HCT116 (cell line): Measurements from ENCODE around the gene HMGB2. TPM values are rescaled to one million over a fixed set of nuclear protein-coding genes. Genes with fewer than 3 reads are reported as not detected.
A peak's percentile ranks its signal among the peaks of the same experiment; 100 is the strongest.

Experiments
- ATAC-seq: fragments of 200-7000 bp; cut with Tn5 transposase; 2 replicates; pipeline ENCODE4 v1.9.1; 2020; ENCODE audit warnings: mild to moderate bottlenecking, moderate library complexity
- Bru-seq: library from RNA; stranded (reverse); fragments of 400-500 nt; gene quantifications from one replicate; lab custom pipeline; 2021; lab: Mats Ljungman, UMichigan
- BruChase-seq, 2 experiments: library from RNA; stranded (reverse); fragments of 400-500 nt; gene quantifications; one replicate each; lab custom pipeline; 2021; lab: Mats Ljungman, UMichigan
- BruUV-seq: library from RNA; stranded (reverse); fragments of 400-500 nt; replicated peaks from 2 replicates; lab custom pipeline; 2021; lab: Mats Ljungman, UMichigan
- CTCF ChIA-PET: fragments of 300-600 bp; sonication (Branson Sonifier 250); formaldehyde crosslinking; loops from one replicate; lab custom pipeline; 2021; ENCODE audit warnings: antibody characterized with exemption; lab: Charles Lee
- POLR2A ChIA-PET: fragments of 300-600, 350-600 bp; sonication (Branson Sonifier 250); formaldehyde crosslinking; loops from one replicate; lab custom pipeline; 2021; ENCODE audit warnings: antibody characterized with exemption; lab: Charles Lee
- RAD21 ChIA-PET, 2 experiments: fragments of 300-600 bp; sonication (Branson Sonifier 250); formaldehyde crosslinking; loops; one replicate each; lab custom pipeline; 2023; ENCODE audit warnings: low total read pairs in 2 of 2; ENCODE audit not compliant: uncharacterized antibody in 2 of 2, unreplicated experiment in 2 of 2, low non-redundant PET in 1 of 2; lab: Charles Lee
- DNase-seq: peaks from one replicate; pipeline ENCODE4 v3.0.0-alpha.2; 2010; ENCODE audit warnings: low read depth, low spot score
- H2AFZ ChIP-seq: fragments of 200-600 bp; shearing (Covaris generic), sonication (generic); 2 replicates; pipeline ENCODE4 v1.6.1; 2017; ENCODE audit warnings: low read depth, mixed run types, mixed read lengths, antibody characterized with exemption, low read length; ENCODE audit not compliant: poor library complexity, severe bottlenecking
- H3K27ac ChIP-seq: 2 replicates; pipeline ENCODE4 v1.5.1; 2012; ENCODE audit warnings: low read depth, low read length
- H3K27me3 ChIP-seq: fragments of 200-600 bp; sonication (generic); 2 replicates; pipeline ENCODE4 v1.6.1; 2016; ENCODE audit warnings: mixed run types, low read length, mixed read lengths; ENCODE audit not compliant: insufficient read depth
- H3K36me3 ChIP-seq, 2 experiments: fragments of 200-500 bp in 1 of 2; fragments of 200-600 bp in 1 of 2; sonication (Bioruptor generic) in 1 of 2; sonication (generic) in 1 of 2; 2 replicates each; pipeline versions ENCODE4 v1.5.1 to v1.6.1; 2014 to 2016; ENCODE audit warnings: low read length in 2 of 2, inconsistent platforms in 1 of 2, mixed read lengths in 1 of 2, mixed run types in 1 of 2; ENCODE audit not compliant: insufficient read depth in 2 of 2, control insufficient read depth in 1 of 2
- H3K4me1 ChIP-seq, 2 experiments: fragments of 200-600 bp in 1 of 2; sonication (generic) in 1 of 2; 2 replicates each; pipeline versions ENCODE4 v1.5.1 to v1.6.1; 2012 to 2017; ENCODE audit warnings: low read length in 2 of 2, inconsistent platforms in 1 of 2, mild to moderate bottlenecking in 1 of 2, mixed read lengths in 1 of 2, mixed run types in 1 of 2, moderate library complexity in 1 of 2; ENCODE audit not compliant: insufficient read depth in 2 of 2, control insufficient read depth in 1 of 2
- H3K4me2 ChIP-seq: fragments of 200-600 bp; sonication (generic); 2 replicates; pipeline ENCODE4 v1.6.1; 2017; ENCODE audit warnings: mixed run types, low read length, mixed read lengths
- H3K4me3 ChIP-seq, 2 experiments: fragments of 200-600 bp in 1 of 2; sonication (generic) in 1 of 2; replicated peaks in 1 of 2; 2 replicates each; pipeline ENCODE4 v1.5.1; 2011 to 2016; ENCODE audit warnings: low read length in 2 of 2, control low read depth in 1 of 2, low read depth in 1 of 2, mild to moderate bottlenecking in 1 of 2, mixed read lengths in 1 of 2, mixed run types in 1 of 2
- H3K79me2 ChIP-seq: fragments of 200-600 bp; sonication (generic); 2 replicates; pipeline ENCODE4 v1.6.1; 2017; ENCODE audit warnings: mild to moderate bottlenecking, mixed run types, low read length, moderate library complexity, mixed read lengths; ENCODE audit not compliant: insufficient read depth
- H3K9ac ChIP-seq: fragments of 200-600 bp; sonication (generic); 2 replicates; pipeline ENCODE4 v1.6.1; 2016; ENCODE audit warnings: low read length, mixed read lengths
- H3K9me2 ChIP-seq: fragments of 200-600 bp; sonication (generic), shearing (Covaris generic); 2 replicates; pipeline ENCODE4 v1.6.1; 2017; ENCODE audit warnings: mixed run types, mild to moderate bottlenecking, moderate library complexity; ENCODE audit not compliant: insufficient read depth
- H3K9me3 ChIP-seq, 2 experiments: fragments of 200-500 bp in 1 of 2; fragments of 200-600 bp in 1 of 2; sonication (Bioruptor generic) in 1 of 2; sonication (generic) in 1 of 2; 2 replicates each; pipeline ENCODE4 v1.6.1; 2014 to 2017; ENCODE audit warnings: low read length in 2 of 2, mixed read lengths in 2 of 2, inconsistent platforms in 1 of 2, low read depth in 1 of 2, mild to moderate bottlenecking in 1 of 2, mixed run types in 1 of 2, moderate library complexity in 1 of 2; ENCODE audit not compliant: control insufficient read depth in 1 of 2, insufficient read depth in 1 of 2
- H4K20me1 ChIP-seq: fragments of 200-600 bp; sonication (generic), shearing (Covaris generic); 2 replicates; pipeline ENCODE4 v1.6.1; 2017; ENCODE audit warnings: mixed run types, mild to moderate bottlenecking, moderate library complexity; ENCODE audit not compliant: insufficient read depth
- CBX3 ChIP-seq: IDR thresholded peaks from 2 replicates; pipeline ENCODE4 v1.6.1; 2012; ENCODE audit warnings: low read depth
- CEBPB ChIP-seq: IDR thresholded peaks from 2 replicates; pipeline ENCODE4 v1.6.1; 2012; ENCODE audit warnings: low read depth
- CTCF ChIP-seq, 3 experiments: fragments of 200-600 bp in 1 of 3; sonication (generic) in 1 of 3; IDR thresholded peaks in 2 of 3; conservative IDR thresholded peaks in 1 of 3; 2 replicates each; pipeline ENCODE4 v1.5.1; 2012 to 2017; ENCODE audit warnings: low read depth in 2 of 3, low read length in 2 of 3, antibody characterized with exemption in 1 of 3, borderline replicate concordance in 1 of 3, control low read depth in 1 of 3, mild to moderate bottlenecking in 1 of 3, mixed read lengths in 1 of 3, mixed run types in 1 of 3, moderate library complexity in 1 of 3; ENCODE audit not compliant: insufficient read depth in 1 of 3
- EGR1 ChIP-seq: IDR thresholded peaks from 2 replicates; pipeline ENCODE4 v1.6.1; 2012; ENCODE audit warnings: low read depth
- ELF1 ChIP-seq: IDR thresholded peaks from 2 replicates; pipeline ENCODE4 v1.6.1; 2012; ENCODE audit warnings: low read depth, borderline replicate concordance
- EZH2 ChIP-seq: fragments of 200-600 bp; sonication (generic); IDR thresholded peaks from 2 replicates; pipeline ENCODE4 v1.6.1; 2017; ENCODE audit warnings: antibody characterized with exemption, mixed run types
- EZH2phosphoT487 ChIP-seq: fragments of 200-600 bp; IDR thresholded peaks from 2 replicates; pipeline ENCODE4 v1.6.1; 2018; ENCODE audit warnings: antibody characterized with exemption, borderline replicate concordance
- POLR2A ChIP-seq: IDR thresholded peaks from 2 replicates; pipeline ENCODE4 v1.7.0; 2011; ENCODE audit warnings: borderline replicate concordance; ENCODE audit not compliant: insufficient read depth, insufficient read length; ENCODE audit errors: extremely low read depth
- POLR2AphosphoS5 ChIP-seq: IDR thresholded peaks from 2 replicates; pipeline ENCODE4 v1.6.1; 2011; ENCODE audit warnings: mild to moderate bottlenecking, low read depth, low read length, moderate library complexity
- REST ChIP-seq: IDR thresholded peaks from 2 replicates; pipeline ENCODE4 v1.6.1; 2012; ENCODE audit warnings: low read depth
- SIN3A ChIP-seq: IDR thresholded peaks from 2 replicates; pipeline ENCODE4 v1.6.1; 2012; ENCODE audit warnings: low read depth
- SRF ChIP-seq: IDR thresholded peaks from 2 replicates; pipeline ENCODE4 v1.6.1; 2012; ENCODE audit warnings: low read depth
- YY1 ChIP-seq: IDR thresholded peaks from 2 replicates; pipeline ENCODE4 v1.6.1; 2011; ENCODE audit warnings: low read length, low read depth, moderate library complexity, mild to moderate bottlenecking; ENCODE audit not compliant: insufficient replicate concordance; ENCODE audit errors: extremely low read depth
- ZBTB33 ChIP-seq: IDR thresholded peaks from 2 replicates; pipeline ENCODE4 v1.6.1; 2011; ENCODE audit warnings: mild to moderate bottlenecking, low read length, moderate library complexity; ENCODE audit not compliant: insufficient replicate concordance; ENCODE audit errors: extremely low read depth
- ZFX ChIP-seq: fragments of 450-650 bp; IDR thresholded peaks from 2 replicates; pipeline ENCODE4 v1.6.1; 2017
- intact Hi-C: fragments of 100-400 bp; cut with micrococcal nuclease; formaldehyde crosslinking; loops from 2 replicates; pipeline ENCODE4 v1.10.0; 2022
- long read RNA-seq: library from polyadenylated mRNA; unstranded; transcript quantifications from one replicate; pipeline ENCODE4 v2.0.0, GENCODE V29; 2021; ENCODE audit not compliant: unreplicated experiment
- polyA plus RNA-seq: library from polyadenylated mRNA; unstranded; fragments of >200 nt; gene quantifications from 2 replicates; pipeline ENCODE4 v1.2.1, GENCODE V29; 2012; ENCODE audit warnings: missing spikeins
- total RNA-seq: library from RNA; stranded (reverse); gene quantifications from one replicate; pipeline ENCODE4 v1.2.1, GENCODE V29; 2021; ENCODE audit not compliant: unreplicated experiment

The HMGB2 gene
- total RNA-seq (388 TPM), Bru-seq, nascent RNA (percentile 99 among the genes with signal in this experiment), BruChase-seq, experiment 1, labeled RNA remaining after a 6-hour chase (percentile 100 among the genes with signal in this experiment), BruChase-seq, experiment 2, labeled RNA remaining after a 2-hour chase (percentile 100 among the genes with signal in this experiment)
- 314 and 411 TPM in 2 replicates for polyA plus RNA-seq
- long read RNA-seq, transcript HMGB2-203 (5 exons, 1,175 nt), result minor isoform, 10 of 403 reads
- long read RNA-seq, transcript HMGB2-201 (5 exons, 1,889 nt), result major isoform, 329 of 403 reads
- long read RNA-seq, transcript HMGB2-202 (4 exons, 1,032 nt), result minor isoform, 18 of 403 reads
- long read RNA-seq, partial matches to known transcripts, result 33 of 403 reads
- long read RNA-seq, other reads (novel, unspliced or antisense), result 12 of 403 reads

- ChIA-PET CTCF (interaction anchor here (1.0 to 1.4 kb wide), 4 partner anchors 17 to 86 kb away, joined by 3 to 5 read pairs (median 3); no protein-coding TSS in a partner anchor), RAD21 (interaction anchor here in 1 of 2 experiments (1.2 kb wide), 1 partner anchor 35 kb away, joined by 3 read pairs; no protein-coding TSS in a partner anchor), POLR2A (interaction anchor here (0.7 to 4.9 kb wide), 11 partner anchors 8 to 336 kb away, joined by 3 to 54 read pairs (median 3); partner anchors contain the start of gene SAP30)
- DNase-seq (peak; percentile 99), ATAC-seq (peak; percentile 85)
- Histone ChIP-seq H3K9me3 (no peaks in the 10 kb centered on the region), H3K36me3 (peaks cover 9 to 34% of the 10 kb centered on the region in 2 experiments; a peak in 3 of 4 replicates), H3K4me1 (peaks cover 10 to 26% of the 10 kb centered on the region in 2 experiments; a peak in 3 of 4 replicates), H3K27ac (peak within 1 kb of the TSS; percentile 96), H3K9ac (peak within 1 kb of the TSS; percentile 100), H3K9me2 (no peaks in the 10 kb centered on the region), H2AFZ (peak within 1 kb of the TSS; percentile 58), H3K79me2 (peaks cover 39% of the 10 kb centered on the region), H3K27me3 (no peaks in the 10 kb centered on the region), H3K4me2 (peak within 1 kb of the TSS; percentile 92), H3K4me3 (peak within 1 kb of the TSS; percentile 93 to 95), H4K20me1 (no peaks in the 10 kb centered on the region)
- intact Hi-C loops, result loop anchor here (2.0 kb wide), 1 partner anchor 37 kb away; the partner anchor contains the start of gene SAP30
- BruUV-seq, result no TSS peak
- TF ChIP-seq YY1 (peak; percentile 27), SIN3A (peak; percentile 80; the same call in 1 of the 2 replicates), CEBPB (no peak), ZFX (peak; percentile 47), POLR2A (peak; percentile 78), CBX3 (no peak), REST (no peak), POLR2AphosphoS5 (peak; percentile 91), EZH2phosphoT487 (no peak), EGR1 (no peak), SRF (no peak), CTCF (IDR thresholded peaks at IDR 0.05 in 2 of 3, conservative IDR thresholded peaks at IDR 0.05 in 1 of 3; ENCODE audit: borderline replicate concordance in 1 of 3, insufficient read depth in 1 of 3, low read depth in 2 of 3, low read length in 2 of 3) (no peak), ZBTB33 (no peak), EZH2 (no peak), ELF1 (no peak)
These were observed at the start of gene HMGB2 for GRCh38 chr4:173334085-173334890. Gene HMGB2, minus strand, starts transcription at chr4:173334358. Its CDS starts 709 bp downstream, at chr4:173333649.
